Panc1 (cell line): ENCODE results near the gene L3MBTL3.

Experiments
- POLR2AphosphoS5 ChIP-seq: IDR thresholded peaks from 2 replicates; pipeline ENCODE4 v1.6.1; 2012; ENCODE audit warnings: mild to moderate bottlenecking, low read depth, low read length, moderate library complexity
- SIN3A ChIP-seq: IDR thresholded peaks from 2 replicates; pipeline ENCODE4 v1.6.1; 2012; ENCODE audit warnings: low read depth, mild to moderate bottlenecking, low read length, moderate library complexity, borderline replicate concordance; ENCODE audit not compliant: insufficient read depth
- TF ChIP-seq, protein P1 (sequence below): fragments of 450-650 bp; IDR thresholded peaks from 2 replicates; pipeline ENCODE4 v1.5.1; 2017; ENCODE audit warnings: mild to moderate bottlenecking
- TF ChIP-seq, protein P2 (sequence below), 2 experiments: IDR thresholded peaks; 2 replicates each; pipeline ENCODE4 v1.6.1; 2011 to 2012; ENCODE audit warnings: low read depth in 2 of 2, control low read depth in 1 of 2, low read length in 1 of 2, mild to moderate bottlenecking in 1 of 2, moderate library complexity in 1 of 2; ENCODE audit not compliant: insufficient read depth in 1 of 2

DNA sequence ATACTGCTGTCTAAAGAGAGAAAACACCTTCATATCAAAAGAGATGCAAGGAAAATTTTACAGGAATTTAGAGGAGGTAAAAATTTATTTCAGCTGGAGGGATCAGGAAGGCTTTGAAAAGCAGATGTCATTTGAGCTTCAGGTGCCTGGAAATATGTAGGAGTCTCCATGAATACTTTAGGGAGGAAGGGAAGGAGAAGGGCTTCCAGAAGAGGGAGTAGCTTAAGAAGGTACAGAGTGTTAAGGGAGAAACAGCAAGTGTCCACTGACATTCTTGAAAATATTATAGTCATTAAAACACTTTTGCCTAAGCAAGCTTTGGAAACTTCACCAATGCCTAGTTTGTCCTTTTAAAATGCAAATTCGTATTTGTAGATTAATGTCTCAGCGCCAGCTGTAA, 27.2 kb downstream of the L3MBTL3 start:
- TF ChIP-seq POLR2AphosphoS5 (no peak), SIN3A (no peak)
- TF ChIP-seq, protein P1, sequence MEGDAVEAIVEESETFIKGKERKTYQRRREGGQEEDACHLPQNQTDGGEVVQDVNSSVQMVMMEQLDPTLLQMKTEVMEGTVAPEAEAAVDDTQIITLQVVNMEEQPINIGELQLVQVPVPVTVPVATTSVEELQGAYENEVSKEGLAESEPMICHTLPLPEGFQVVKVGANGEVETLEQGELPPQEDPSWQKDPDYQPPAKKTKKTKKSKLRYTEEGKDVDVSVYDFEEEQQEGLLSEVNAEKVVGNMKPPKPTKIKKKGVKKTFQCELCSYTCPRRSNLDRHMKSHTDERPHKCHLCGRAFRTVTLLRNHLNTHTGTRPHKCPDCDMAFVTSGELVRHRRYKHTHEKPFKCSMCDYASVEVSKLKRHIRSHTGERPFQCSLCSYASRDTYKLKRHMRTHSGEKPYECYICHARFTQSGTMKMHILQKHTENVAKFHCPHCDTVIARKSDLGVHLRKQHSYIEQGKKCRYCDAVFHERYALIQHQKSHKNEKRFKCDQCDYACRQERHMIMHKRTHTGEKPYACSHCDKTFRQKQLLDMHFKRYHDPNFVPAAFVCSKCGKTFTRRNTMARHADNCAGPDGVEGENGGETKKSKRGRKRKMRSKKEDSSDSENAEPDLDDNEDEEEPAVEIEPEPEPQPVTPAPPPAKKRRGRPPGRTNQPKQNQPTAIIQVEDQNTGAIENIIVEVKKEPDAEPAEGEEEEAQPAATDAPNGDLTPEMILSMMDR: no peak
- TF ChIP-seq, protein P2, sequence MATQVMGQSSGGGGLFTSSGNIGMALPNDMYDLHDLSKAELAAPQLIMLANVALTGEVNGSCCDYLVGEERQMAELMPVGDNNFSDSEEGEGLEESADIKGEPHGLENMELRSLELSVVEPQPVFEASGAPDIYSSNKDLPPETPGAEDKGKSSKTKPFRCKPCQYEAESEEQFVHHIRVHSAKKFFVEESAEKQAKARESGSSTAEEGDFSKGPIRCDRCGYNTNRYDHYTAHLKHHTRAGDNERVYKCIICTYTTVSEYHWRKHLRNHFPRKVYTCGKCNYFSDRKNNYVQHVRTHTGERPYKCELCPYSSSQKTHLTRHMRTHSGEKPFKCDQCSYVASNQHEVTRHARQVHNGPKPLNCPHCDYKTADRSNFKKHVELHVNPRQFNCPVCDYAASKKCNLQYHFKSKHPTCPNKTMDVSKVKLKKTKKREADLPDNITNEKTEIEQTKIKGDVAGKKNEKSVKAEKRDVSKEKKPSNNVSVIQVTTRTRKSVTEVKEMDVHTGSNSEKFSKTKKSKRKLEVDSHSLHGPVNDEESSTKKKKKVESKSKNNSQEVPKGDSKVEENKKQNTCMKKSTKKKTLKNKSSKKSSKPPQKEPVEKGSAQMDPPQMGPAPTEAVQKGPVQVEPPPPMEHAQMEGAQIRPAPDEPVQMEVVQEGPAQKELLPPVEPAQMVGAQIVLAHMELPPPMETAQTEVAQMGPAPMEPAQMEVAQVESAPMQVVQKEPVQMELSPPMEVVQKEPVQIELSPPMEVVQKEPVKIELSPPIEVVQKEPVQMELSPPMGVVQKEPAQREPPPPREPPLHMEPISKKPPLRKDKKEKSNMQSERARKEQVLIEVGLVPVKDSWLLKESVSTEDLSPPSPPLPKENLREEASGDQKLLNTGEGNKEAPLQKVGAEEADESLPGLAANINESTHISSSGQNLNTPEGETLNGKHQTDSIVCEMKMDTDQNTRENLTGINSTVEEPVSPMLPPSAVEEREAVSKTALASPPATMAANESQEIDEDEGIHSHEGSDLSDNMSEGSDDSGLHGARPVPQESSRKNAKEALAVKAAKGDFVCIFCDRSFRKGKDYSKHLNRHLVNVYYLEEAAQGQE (IDR thresholded peaks at IDR 0.05; ENCODE audit: insufficient read depth in 1 of 2, low read depth in 2 of 2, low read length in 1 of 2): no peak
